Fibroblast of lung (primary cell): ENCODE measurements around the gene FHDC1.
A peak's percentile ranks its signal among the peaks of the same experiment; 100 is the strongest.

Experiments used
- EZH2 ChIP-seq: IDR thresholded peaks from 2 replicates; pipeline ENCODE4 v1.5.1; 2012; ENCODE audit warnings: low read length, control low read depth, mild to moderate bottlenecking; ENCODE audit errors: missing control alignments
- TF ChIP-seq, protein P1 (sequence below), 2 donors: IDR thresholded peaks in 1 of 2; conservative IDR thresholded peaks in 1 of 2; 1 replicate in 1 of 2; 2 replicates in 1 of 2; pipeline ENCODE4 v1.5.1; 2011 to 2012; ENCODE audit warnings: low read length in 2 of 2, control low read depth in 1 of 2, inconsistent platforms in 1 of 2, low read depth in 1 of 2, mild to moderate bottlenecking in 1 of 2

DNA sequence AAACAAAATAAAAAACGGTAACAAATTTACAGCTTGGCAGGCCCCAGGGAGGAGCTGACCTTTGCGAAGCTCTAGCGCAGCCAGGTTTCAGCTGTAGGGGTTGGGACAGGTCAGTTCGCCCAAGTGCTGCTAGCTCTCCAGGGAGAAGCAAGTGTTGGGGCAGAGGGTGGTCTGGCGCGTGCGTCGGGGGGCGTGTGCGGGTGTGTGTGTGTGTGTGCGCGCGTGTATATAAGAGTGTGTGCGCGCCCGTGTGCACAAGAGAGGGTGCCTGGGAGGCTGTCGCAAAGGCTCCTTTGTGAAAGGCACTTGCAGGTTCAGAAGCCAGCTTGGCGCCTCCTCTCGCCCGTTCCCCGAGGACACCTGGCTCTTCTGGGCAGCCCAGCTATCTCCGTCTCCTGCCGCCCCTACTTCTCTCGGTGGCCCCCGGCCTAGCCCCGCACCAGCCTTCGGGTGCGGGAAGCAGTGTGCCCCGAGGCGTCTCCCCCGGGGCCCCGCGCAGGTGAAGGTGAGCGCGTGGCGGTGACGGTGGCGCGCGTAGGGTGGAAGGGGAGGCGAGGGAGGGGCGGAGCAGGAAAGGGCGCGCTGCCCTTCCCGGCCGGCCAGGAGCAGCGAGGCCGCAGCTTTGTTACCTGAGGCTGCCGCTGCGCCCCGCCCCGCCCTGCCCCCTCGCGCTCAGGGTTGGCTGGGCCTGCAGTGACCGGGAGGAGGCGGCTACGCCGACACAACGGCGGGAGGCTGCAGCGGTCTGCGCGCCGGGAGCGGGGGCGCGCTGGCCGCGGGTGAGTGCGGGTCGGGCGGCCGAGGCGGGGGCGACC, at the start of gene FHDC1:
- TF ChIP-seq, protein P1, sequence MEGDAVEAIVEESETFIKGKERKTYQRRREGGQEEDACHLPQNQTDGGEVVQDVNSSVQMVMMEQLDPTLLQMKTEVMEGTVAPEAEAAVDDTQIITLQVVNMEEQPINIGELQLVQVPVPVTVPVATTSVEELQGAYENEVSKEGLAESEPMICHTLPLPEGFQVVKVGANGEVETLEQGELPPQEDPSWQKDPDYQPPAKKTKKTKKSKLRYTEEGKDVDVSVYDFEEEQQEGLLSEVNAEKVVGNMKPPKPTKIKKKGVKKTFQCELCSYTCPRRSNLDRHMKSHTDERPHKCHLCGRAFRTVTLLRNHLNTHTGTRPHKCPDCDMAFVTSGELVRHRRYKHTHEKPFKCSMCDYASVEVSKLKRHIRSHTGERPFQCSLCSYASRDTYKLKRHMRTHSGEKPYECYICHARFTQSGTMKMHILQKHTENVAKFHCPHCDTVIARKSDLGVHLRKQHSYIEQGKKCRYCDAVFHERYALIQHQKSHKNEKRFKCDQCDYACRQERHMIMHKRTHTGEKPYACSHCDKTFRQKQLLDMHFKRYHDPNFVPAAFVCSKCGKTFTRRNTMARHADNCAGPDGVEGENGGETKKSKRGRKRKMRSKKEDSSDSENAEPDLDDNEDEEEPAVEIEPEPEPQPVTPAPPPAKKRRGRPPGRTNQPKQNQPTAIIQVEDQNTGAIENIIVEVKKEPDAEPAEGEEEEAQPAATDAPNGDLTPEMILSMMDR (conservative IDR thresholded peaks at IDR 0.05 in 1 of 2, IDR thresholded peaks at IDR 0.05 in 1 of 2; ENCODE audit: low read depth in 1 of 2, low read length in 2 of 2) = no peak
- peak; percentile 62 for TF ChIP-seq EZH2
